ENCODE measurements around the gene ALMS1. TPM values are rescaled to one million over a fixed set of nuclear protein-coding genes. Genes with fewer than 3 reads are reported as not detected.

Gene ALMS1
- total RNA-seq, 1 donor from 2014 or later = 20.0 TPM

DNA sequence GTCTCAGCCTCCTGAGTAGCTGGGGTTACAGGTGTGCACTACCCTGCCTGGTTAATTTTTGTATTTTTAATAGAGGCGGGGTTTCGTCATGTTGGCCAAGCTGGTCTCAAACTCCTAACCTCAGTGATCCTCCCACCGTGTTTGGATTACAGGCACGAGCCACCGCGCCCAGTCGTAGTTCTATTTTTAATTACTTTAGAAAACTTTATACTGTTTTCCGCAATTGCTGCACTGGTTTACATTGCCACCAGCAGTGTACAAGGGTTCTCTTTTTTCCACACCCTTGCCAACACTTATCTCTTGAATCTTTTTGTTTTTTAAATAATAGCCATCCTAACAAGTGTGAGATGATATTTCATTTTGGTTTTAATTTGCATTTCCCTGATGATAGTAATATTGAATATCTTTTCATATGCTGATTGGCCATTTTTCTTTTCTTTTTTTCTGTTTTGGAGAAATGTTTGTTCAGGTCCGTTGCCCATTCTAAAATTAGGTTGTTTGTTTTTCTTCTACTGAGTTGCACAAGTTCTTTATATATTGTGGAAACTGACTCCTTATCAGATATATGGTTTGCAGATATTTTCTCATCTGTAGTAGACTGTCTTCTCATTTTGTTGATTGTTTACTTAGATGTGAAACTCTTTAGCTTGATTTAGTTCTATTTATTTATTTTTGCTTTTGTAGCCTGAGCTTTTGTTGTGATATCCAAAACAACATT lies 16.9 kb downstream of the ALMS1 start:
- TF ChIP-seq, protein P1, sequence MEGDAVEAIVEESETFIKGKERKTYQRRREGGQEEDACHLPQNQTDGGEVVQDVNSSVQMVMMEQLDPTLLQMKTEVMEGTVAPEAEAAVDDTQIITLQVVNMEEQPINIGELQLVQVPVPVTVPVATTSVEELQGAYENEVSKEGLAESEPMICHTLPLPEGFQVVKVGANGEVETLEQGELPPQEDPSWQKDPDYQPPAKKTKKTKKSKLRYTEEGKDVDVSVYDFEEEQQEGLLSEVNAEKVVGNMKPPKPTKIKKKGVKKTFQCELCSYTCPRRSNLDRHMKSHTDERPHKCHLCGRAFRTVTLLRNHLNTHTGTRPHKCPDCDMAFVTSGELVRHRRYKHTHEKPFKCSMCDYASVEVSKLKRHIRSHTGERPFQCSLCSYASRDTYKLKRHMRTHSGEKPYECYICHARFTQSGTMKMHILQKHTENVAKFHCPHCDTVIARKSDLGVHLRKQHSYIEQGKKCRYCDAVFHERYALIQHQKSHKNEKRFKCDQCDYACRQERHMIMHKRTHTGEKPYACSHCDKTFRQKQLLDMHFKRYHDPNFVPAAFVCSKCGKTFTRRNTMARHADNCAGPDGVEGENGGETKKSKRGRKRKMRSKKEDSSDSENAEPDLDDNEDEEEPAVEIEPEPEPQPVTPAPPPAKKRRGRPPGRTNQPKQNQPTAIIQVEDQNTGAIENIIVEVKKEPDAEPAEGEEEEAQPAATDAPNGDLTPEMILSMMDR (IDR thresholded peaks at IDR 0.05) = no peak
- Mint-ChIP-seq H3K27me3 (ENCODE audit: low read depth) (no peaks in the 10 kb centered on the region), H3K9me3 (ENCODE audit: low read depth) (peaks cover 29% of the 10 kb centered on the region), H3K36me3 (ENCODE audit: low read depth) (peaks cover 22% of the 10 kb centered on the region), H3K4me1 (ENCODE audit: low read depth) (peaks cover 6% of the 10 kb centered on the region), H3K4me3 (ENCODE audit: unreplicated experiment) (no peak overlapping the region), H3K27ac (ENCODE audit: unreplicated experiment) (no peak overlapping the region)
- DNase-seq (ENCODE audit: low spot score) = no peak

DNA sequence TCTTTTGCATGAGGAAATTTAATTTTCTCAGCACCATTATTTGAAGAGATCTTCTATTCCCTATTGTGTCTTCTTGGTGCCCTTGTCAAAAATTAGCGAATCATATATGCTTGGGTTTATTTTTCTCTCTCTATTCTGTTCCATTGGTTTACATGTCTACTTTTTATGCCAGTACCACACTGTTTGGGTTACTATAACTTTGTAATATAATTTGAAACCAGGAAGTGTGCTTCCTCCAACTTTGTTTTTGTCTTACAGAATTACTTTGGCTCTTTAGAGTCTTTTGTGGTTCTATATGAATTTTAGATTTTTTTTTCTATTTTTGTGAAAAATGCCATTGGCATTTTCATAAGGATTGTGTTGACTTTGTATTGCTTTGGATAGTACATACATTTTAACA lies 17.6 kb downstream of the ALMS1 start:
- DNase-seq (ENCODE audit: low spot score) = no peak
- Mint-ChIP-seq H3K9me3 (ENCODE audit: low read depth) (peaks cover 29% of the 10 kb centered on the region), H3K27ac (ENCODE audit: unreplicated experiment) (no peak overlapping the region), H3K4me3 (ENCODE audit: unreplicated experiment) (no peak overlapping the region), H3K36me3 (ENCODE audit: low read depth) (peaks cover 22% of the 10 kb centered on the region), H3K4me1 (ENCODE audit: low read depth) (peaks cover 6% of the 10 kb centered on the region), H3K27me3 (ENCODE audit: low read depth) (no peaks in the 10 kb centered on the region)
- TF ChIP-seq, protein P1 (IDR thresholded peaks at IDR 0.05) = no peak

DNA sequence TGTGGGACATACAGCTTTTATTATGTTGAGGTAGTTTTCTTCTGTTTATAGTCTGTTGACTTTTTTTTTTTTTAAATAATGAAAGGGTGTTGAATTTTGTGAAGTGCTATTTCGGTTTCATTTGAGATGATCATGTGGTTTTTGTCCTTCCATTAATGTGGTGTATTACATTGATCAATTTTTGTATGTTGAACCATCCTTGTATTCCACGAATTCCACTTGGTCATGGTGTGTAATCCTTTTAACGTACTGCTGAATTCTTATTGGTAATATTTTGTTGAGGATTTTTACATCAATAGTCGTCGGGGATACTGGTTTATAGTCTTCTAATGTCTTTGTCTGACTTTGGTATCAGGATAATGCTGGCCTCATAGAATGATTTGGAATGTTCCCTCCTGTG lies 18.8 kb downstream of the ALMS1 start:
- Mint-ChIP-seq H3K27ac (ENCODE audit: unreplicated experiment) (no peak overlapping the region), H3K4me1 (ENCODE audit: low read depth) (peaks cover 6% of the 10 kb centered on the region), H3K4me3 (ENCODE audit: unreplicated experiment) (no peak overlapping the region), H3K36me3 (ENCODE audit: low read depth) (peaks cover 18% of the 10 kb centered on the region), H3K27me3 (ENCODE audit: low read depth) (no peaks in the 10 kb centered on the region), H3K9me3 (ENCODE audit: low read depth) (peaks cover 24% of the 10 kb centered on the region)
- TF ChIP-seq, protein P1 (IDR thresholded peaks at IDR 0.05) = no peak
- no peak for DNase-seq (ENCODE audit: low spot score)

DNA sequence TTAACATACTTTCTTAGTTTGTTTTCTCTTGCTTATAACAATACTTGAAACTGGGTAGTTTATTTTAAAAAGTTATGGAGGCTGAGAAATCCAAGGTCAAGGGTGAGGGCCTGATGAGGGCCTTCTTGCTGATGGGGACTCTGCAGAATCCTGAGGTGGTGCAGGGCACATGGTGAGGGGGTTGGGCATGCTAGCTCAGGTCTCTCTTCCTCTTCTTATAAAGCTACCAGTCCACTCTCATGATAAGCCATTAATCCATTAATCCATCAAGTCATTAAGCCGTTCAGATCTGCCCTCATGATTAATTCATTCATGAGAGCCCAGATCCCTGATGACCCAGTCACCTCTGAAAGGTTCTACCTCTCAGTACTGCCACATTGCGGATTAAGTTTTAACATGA lies 21.4 kb downstream of the ALMS1 start:
- Mint-ChIP-seq H3K36me3 (ENCODE audit: low read depth) (peaks cover 19% of the 10 kb centered on the region), H3K27me3 (ENCODE audit: low read depth) (no peaks in the 10 kb centered on the region)

DNA sequence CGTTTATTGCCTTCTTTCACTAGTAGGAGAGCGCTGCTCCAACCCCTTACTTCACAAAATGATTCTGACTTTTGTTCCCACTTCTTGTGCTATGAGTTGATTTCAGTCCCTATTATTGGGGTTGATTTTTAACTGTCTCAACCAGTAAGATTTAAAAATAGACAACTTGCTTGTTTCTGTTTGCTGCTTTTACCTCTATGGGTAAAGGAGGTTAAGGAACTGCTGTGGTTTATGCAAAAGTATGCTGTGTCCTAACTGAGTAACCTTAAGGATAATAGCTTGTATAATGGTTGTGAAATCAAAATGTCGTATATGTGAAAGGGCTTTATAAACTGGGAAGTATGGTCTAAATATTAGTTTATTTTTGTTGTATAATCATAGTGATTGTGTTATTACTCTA lies 22.6 kb downstream of the ALMS1 start:
- Mint-ChIP-seq H3K9me3 (ENCODE audit: low read depth) (peaks cover 15% of the 10 kb centered on the region), H3K27ac (ENCODE audit: unreplicated experiment) (no peak overlapping the region), H3K4me1 (ENCODE audit: low read depth) (no peaks in the 10 kb centered on the region), H3K4me3 (ENCODE audit: unreplicated experiment) (no peak overlapping the region), H3K36me3 (ENCODE audit: low read depth) (peaks cover 13% of the 10 kb centered on the region), H3K27me3 (ENCODE audit: low read depth) (no peaks in the 10 kb centered on the region)
- TF ChIP-seq, protein P1 (IDR thresholded peaks at IDR 0.05) = no peak
- no peak for DNase-seq (ENCODE audit: low spot score)

More for the DNA sequence above, 21.4 kb downstream of the ALMS1 start:
- Mint-ChIP-seq H3K4me3 (ENCODE audit: unreplicated experiment) (no peak overlapping the region), H3K9me3 (ENCODE audit: low read depth) (peaks cover 22% of the 10 kb centered on the region), H3K27ac (ENCODE audit: unreplicated experiment) (no peak overlapping the region), H3K4me1 (ENCODE audit: low read depth) (peaks cover 6% of the 10 kb centered on the region)
- TF ChIP-seq, protein P1 (IDR thresholded peaks at IDR 0.05) = no peak
- no peak for DNase-seq (ENCODE audit: low spot score)
